H1 (cell line): ENCODE results near the gene TP53BP1. TPM values are rescaled to one million over a fixed set of nuclear protein-coding genes. Genes with fewer than 3 reads are reported as not detected.

Experiments used
- CTCF ChIA-PET: fragments of 300-600 bp; sonication (Branson Sonifier 250); formaldehyde crosslinking; loops from one replicate; lab custom pipeline; 2021; ENCODE audit not compliant: partially characterized antibody; lab: Charles Lee
- POLR2A ChIA-PET: fragments of 300-600 bp; sonication (Branson Sonifier 250); formaldehyde crosslinking; loops from one replicate; lab custom pipeline; 2021; ENCODE audit warnings: inconsistent platforms; ENCODE audit not compliant: partially characterized antibody; lab: Charles Lee
- DNase-seq, 2 experiments: peaks; one replicate each; pipeline versions ENCODE4 v3.0.0 to v3.0.0-alpha.2; 2010 to 2022; ENCODE audit warnings: low spot score in 2 of 2, low read depth in 1 of 2, mixed read lengths in 1 of 2
- FAIRE-seq: peaks from 2 replicates; lab custom pipeline; 2011; peaks lifted over from hg19 to GRCh38; lab: Jason Lieb, UNC
- H2AFZ ChIP-seq: 2 replicates; pipeline ENCODE4 v1.8.1; 2012; ENCODE audit warnings: low read length, inconsistent platforms
- H2AK5ac ChIP-seq: 2 replicates; pipeline ENCODE4 v1.6.1; 2013; ENCODE audit warnings: low read depth, low read length
- H2BK120ac ChIP-seq: replicated peaks from 2 replicates; pipeline ENCODE3; 2013; ENCODE audit warnings: low read depth, low read length, inconsistent platforms
- H2BK12ac ChIP-seq: 2 replicates; pipeline ENCODE4 v1.6.1; 2013; ENCODE audit warnings: low read depth, low read length
- H2BK15ac ChIP-seq: 2 replicates; pipeline ENCODE4 v1.6.1; 2013; ENCODE audit warnings: low read length
- H2BK20ac ChIP-seq: 2 replicates; pipeline ENCODE4 v1.6.1; 2013; ENCODE audit warnings: low read length
- H2BK5ac ChIP-seq: 2 replicates; pipeline ENCODE4 v1.6.1; 2013; ENCODE audit warnings: low read depth, low read length
- H3K14ac ChIP-seq: 2 replicates; pipeline ENCODE4 v1.6.1; 2013; ENCODE audit warnings: inconsistent platforms; ENCODE audit not compliant: insufficient read length
- H3K18ac ChIP-seq: 2 replicates; pipeline ENCODE4 v1.6.1; 2013; ENCODE audit warnings: low read length; ENCODE audit errors: extremely low read depth
- H3K23ac ChIP-seq: 2 replicates; pipeline ENCODE4 v1.6.1; 2013; ENCODE audit warnings: inconsistent platforms; ENCODE audit not compliant: insufficient read length
- H3K23me2 ChIP-seq: 2 replicates; pipeline ENCODE4 v1.6.1; 2013; ENCODE audit warnings: low read depth, low read length
- H3K27ac ChIP-seq: 2 replicates; pipeline ENCODE4 v1.6.1; 2011; ENCODE audit warnings: low read depth, low read length, inconsistent platforms
- H3K27me3 ChIP-seq, 4 experiments: replicated peaks in 1 of 4; 1 replicate in 1 of 4; 2 replicates in 3 of 4; pipeline versions ENCODE4 v1.6.1 to v1.8.1; 2011 to 2013; ENCODE audit warnings: low read length in 3 of 4, mild to moderate bottlenecking in 3 of 4, inconsistent platforms in 2 of 4, mixed read lengths in 2 of 4, moderate library complexity in 1 of 4; ENCODE audit not compliant: control insufficient read depth in 3 of 4, insufficient read depth in 3 of 4; ENCODE audit errors: extremely low read depth in 1 of 4
- H3K36me3 ChIP-seq, 4 experiments: 2 replicates each; pipeline versions ENCODE4 v1.6.1 to v1.8.1; 2011 to 2013; ENCODE audit warnings: mild to moderate bottlenecking in 4 of 4, low read length in 3 of 4, moderate library complexity in 2 of 4, control low read depth in 1 of 4, inconsistent platforms in 1 of 4; ENCODE audit not compliant: insufficient read depth in 4 of 4, control insufficient read depth in 2 of 4
- H3K4ac ChIP-seq: replicated peaks from 2 replicates; pipeline ENCODE3; 2013; ENCODE audit warnings: low read length, low read depth, mixed read lengths, inconsistent platforms; ENCODE audit not compliant: insufficient read length
- H3K4me1 ChIP-seq, 4 experiments: replicated peaks in 1 of 4; 1 replicate in 1 of 4; 2 replicates in 3 of 4; pipeline versions ENCODE4 v1.6.1 to v1.8.1; 2011 to 2013; ENCODE audit warnings: low read length in 3 of 4, inconsistent platforms in 2 of 4, mixed read lengths in 1 of 4; ENCODE audit not compliant: insufficient read depth in 4 of 4, control insufficient read depth in 3 of 4
- H3K4me2 ChIP-seq, 2 experiments: 2 replicates each; pipeline versions ENCODE4 v1.6.1 to v1.8.1; 2011 to 2013; ENCODE audit warnings: low read depth in 2 of 2, low read length in 2 of 2, control low read depth in 1 of 2, inconsistent platforms in 1 of 2, mild to moderate bottlenecking in 1 of 2; ENCODE audit not compliant: insufficient read depth in 1 of 2
- H3K4me3 ChIP-seq, 4 experiments: fragments of 200-600, 300-600 bp in 1 of 4; sonication (generic), shearing (Covaris generic), sonication (Bioruptor Twin) in 1 of 4; 2 replicates each; pipeline versions ENCODE4 v1.5.1 to v1.8.1; 2011 to 2016; ENCODE audit warnings: low read length in 4 of 4, low read depth in 3 of 4, control low read depth in 2 of 4, inconsistent platforms in 2 of 4, mild to moderate bottlenecking in 2 of 4, mixed read lengths in 1 of 4, moderate library complexity in 1 of 4; ENCODE audit not compliant: insufficient read depth in 2 of 4; ENCODE audit errors: extremely low read depth in 1 of 4
- H3K56ac ChIP-seq: replicated peaks from 2 replicates; pipeline ENCODE3; 2013; ENCODE audit warnings: low read depth, mild to moderate bottlenecking, mixed read lengths, low read length, inconsistent platforms; ENCODE audit not compliant: insufficient read length
- H3K79me1 ChIP-seq: 2 replicates; pipeline ENCODE4 v1.6.1; 2013; ENCODE audit warnings: low read depth, low read length, control low read depth
- H3K79me2 ChIP-seq, 2 experiments: 2 replicates each; pipeline versions ENCODE4 v1.6.1 to v1.8.1; 2012 to 2013; ENCODE audit warnings: low read length in 2 of 2, mild to moderate bottlenecking in 2 of 2, inconsistent platforms in 1 of 2; ENCODE audit not compliant: insufficient read depth in 2 of 2, control insufficient read depth in 1 of 2
- H3K9ac ChIP-seq, 4 experiments: replicated peaks in 1 of 4; 1 replicate in 1 of 4; 2 replicates in 3 of 4; pipeline versions ENCODE4 v1.6.1 to v1.8.1; 2011 to 2013; ENCODE audit warnings: low read depth in 3 of 4, low read length in 3 of 4, control low read depth in 2 of 4, mild to moderate bottlenecking in 2 of 4, moderate library complexity in 2 of 4, inconsistent platforms in 1 of 4; ENCODE audit errors: extremely low read depth in 1 of 4
- H3K9me3 ChIP-seq, 2 experiments: 2 replicates each; pipeline versions ENCODE4 v1.6.1 to v1.8.1; 2012 to 2013; ENCODE audit warnings: mild to moderate bottlenecking in 2 of 2, moderate library complexity in 2 of 2, control low read depth in 1 of 2, inconsistent platforms in 1 of 2, low read depth in 1 of 2, low read length in 1 of 2, mixed read lengths in 1 of 2; ENCODE audit not compliant: insufficient read depth in 2 of 2
- H4K20me1 ChIP-seq, 2 experiments: replicated peaks in 1 of 2; 2 replicates each; pipeline versions ENCODE3 to v1.8.1; 2011 to 2013; ENCODE audit warnings: inconsistent platforms in 2 of 2, low read length in 2 of 2, mild to moderate bottlenecking in 1 of 2; ENCODE audit not compliant: insufficient read depth in 2 of 2, control insufficient read depth in 1 of 2
- H4K5ac ChIP-seq: 2 replicates; pipeline ENCODE4 v1.6.1; 2013; ENCODE audit warnings: low read length, low read depth, mixed read lengths, inconsistent platforms; ENCODE audit not compliant: insufficient read length
- H4K8ac ChIP-seq: 2 replicates; pipeline ENCODE4 v1.8.0; 2013; ENCODE audit warnings: mild to moderate bottlenecking, moderate library complexity, low read length, inconsistent platforms; ENCODE audit not compliant: insufficient read depth; ENCODE audit errors: extremely low read depth
- H4K91ac ChIP-seq: replicated peaks from 2 replicates; pipeline ENCODE3; 2013; ENCODE audit warnings: low read length, mixed read lengths, inconsistent platforms; ENCODE audit not compliant: insufficient read length
- ASH2L ChIP-seq: fragments of 200-600, 300-600 bp; sonication (generic); IDR thresholded peaks from one replicate; pipeline ENCODE4 v1.7.1; 2017; ENCODE audit warnings: low read length
- ATF2 ChIP-seq: IDR thresholded peaks from 2 replicates; pipeline ENCODE4 v1.6.1; 2012; ENCODE audit warnings: low read length, inconsistent platforms
- CBX5 ChIP-seq: fragments of 300-800, 300-1000 bp; sonication (generic); IDR thresholded peaks from 2 replicates; pipeline ENCODE4 v1.7.1; 2016; ENCODE audit warnings: antibody characterized with exemption, low read length, low read depth
- CBX8 ChIP-seq: fragments of 300-800, 300-1000 bp; sonication (generic); IDR thresholded peaks from 2 replicates; pipeline ENCODE4 v1.7.1; 2016; ENCODE audit warnings: low read depth, low read length, borderline replicate concordance
- EP300 ChIP-seq, 2 experiments: IDR thresholded peaks; 1 replicate in 1 of 2; 2 replicates in 1 of 2; pipeline ENCODE4 v1.6.1; 2011 to 2012; ENCODE audit warnings: low read depth in 2 of 2, low read length in 2 of 2, mild to moderate bottlenecking in 2 of 2, borderline replicate concordance in 1 of 2, inconsistent platforms in 1 of 2, moderate library complexity in 1 of 2
- KDM5A ChIP-seq: fragments of 200-600 bp; IDR thresholded peaks from 2 replicates; pipeline ENCODE4 v1.7.1; 2012; ENCODE audit warnings: mild to moderate bottlenecking, low read length, inconsistent platforms, mixed read lengths
- POU5F1 ChIP-seq: IDR thresholded peaks from 2 replicates; pipeline ENCODE4 v1.6.1; 2011; ENCODE audit warnings: low read depth, mild to moderate bottlenecking, low read length, moderate library complexity
- RBBP5 ChIP-seq: IDR thresholded peaks from 2 replicates; pipeline ENCODE4 v1.7.1; 2012; ENCODE audit warnings: low read depth, mild to moderate bottlenecking, inconsistent platforms, low read length, moderate library complexity, borderline replicate concordance
- RNF2 ChIP-seq: fragments of 200-900, 300-1000 bp; sonication (generic); IDR thresholded peaks from 2 replicates; pipeline ENCODE4 v1.7.1; 2016; ENCODE audit warnings: borderline replicate concordance, low read depth, mild to moderate bottlenecking, antibody characterized with exemption, low read length; ENCODE audit not compliant: poor library complexity, severe bottlenecking; ENCODE audit errors: missing control alignments
- SIX5 ChIP-seq: IDR thresholded peaks from 2 replicates; pipeline ENCODE4 v1.6.1; 2011; ENCODE audit warnings: mild to moderate bottlenecking, low read depth, low read length
- SP4 ChIP-seq: IDR thresholded peaks from 2 replicates; pipeline ENCODE4 v1.6.1; 2012; ENCODE audit warnings: low read length, inconsistent platforms
- TEAD4 ChIP-seq: IDR thresholded peaks from 2 replicates; pipeline ENCODE4 v1.6.1; 2012; ENCODE audit warnings: low read depth, low read length, inconsistent platforms, mixed read lengths
- WGBS, 2 experiments: shearing (Covaris generic) in 1 of 2; methylation state at CpG; one replicate each; pipeline versions ENCODE4 v1.1.6 to v1.1.7; 2013 to 2015; ENCODE audit warnings: low lambda C conversion rate in 2 of 2, mixed read lengths in 2 of 2, inconsistent platforms in 1 of 2, low coverage in 1 of 2, missing lambda C conversion rate in 1 of 2; ENCODE audit not compliant: insufficient replicate concordance in 2 of 2, insufficient coverage in 1 of 2, insufficient read length in 1 of 2; ENCODE audit errors: extremely low coverage in 1 of 2, missing lambda C conversion rate in 1 of 2; 5-methylcytosine and 5-hydroxymethylcytosine counted together
- polyA plus RNA-seq, 7 experiments: library from polyadenylated mRNA; depleted of rRNA in 3 of 7; stranded (reverse) in 5 of 7; unstranded in 2 of 7; fragments of >200 nt in 5 of 7; fragments of 200-250 nt in 2 of 7; gene quantifications; 1 replicate in 5 of 7; 2 replicates in 1 of 7; 4 replicates in 1 of 7; pipeline versions ENCODE4 v1.2.1 to v1.2.3, GENCODE V29; 2011 to 2013; ENCODE audit warnings: missing spikeins in 2 of 7, mixed read lengths in 2 of 7
- total RNA-seq: library from RNA; stranded (reverse); fragmentation: NEBNext Ultra II Directional; extraction: Animal tissue kit (Norgen Biotek cat#: 25700); gene quantifications from 2 replicates; pipeline ENCODE4 v1.2.1, GENCODE V29; 2021

The TP53BP1 gene
- total and polyA plus RNA-seq, 2 of the 8 experiments (the other 6 are each of a cell fraction or from before 2014, with no cell fraction given): 34.1 to 63.6 TPM

DNA sequence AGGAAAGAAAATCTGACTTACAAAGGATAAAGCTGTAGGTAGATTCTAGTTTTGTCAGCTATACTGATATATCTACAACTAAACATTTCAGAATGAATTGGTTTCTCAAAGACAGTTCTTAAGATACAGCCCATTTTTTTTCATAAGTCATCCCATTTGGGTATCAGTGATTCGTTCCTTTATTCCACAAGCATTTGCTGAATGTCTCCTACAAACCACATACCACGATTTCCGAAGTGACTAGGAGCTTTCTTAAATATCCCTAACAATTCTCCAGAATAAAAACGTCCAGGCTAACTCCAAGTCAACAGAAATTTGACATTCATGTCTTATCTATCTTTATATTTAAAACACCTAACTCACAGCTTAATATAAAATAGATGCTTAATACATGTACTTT lies 59.8 kb downstream of the TP53BP1 start:
- 87% methylated on average over 4 of the region's 4 CpGs; no CpG with 5 or more reads in 1 of the 2 experiments for WGBS, 2 experiments
- Histone ChIP-seq H2AFZ (no peak overlapping the region), H4K5ac (no peak overlapping the region), H3K36me3 (peaks cover 12 to 72% (median 46%) of the 10 kb centered on the region in 4 experiments), H2BK20ac (no peak overlapping the region), H3K4me3 (no peak overlapping the region), H3K23me2 (no peaks in the 10 kb centered on the region), H4K20me1 (peaks cover 3 to 4% of the 10 kb centered on the region in 2 experiments), H3K14ac (no peak overlapping the region), H3K9me3 (no peaks in the 10 kb centered on the region), H3K4me1 (no peaks in the 10 kb centered on the region), H3K27ac (no peak overlapping the region), H3K4me2 (no peak overlapping the region), H3K18ac (no peak overlapping the region), H3K79me2 (no peaks in the 10 kb centered on the region), H2BK120ac (no peak overlapping the region), H3K79me1 (no peaks in the 10 kb centered on the region), H2BK5ac (no peak overlapping the region), H4K91ac (no peak overlapping the region), H3K23ac (no peak overlapping the region), H2AK5ac (no peak overlapping the region), H4K8ac (no peak overlapping the region), H3K9ac (no peak overlapping the region), H3K27me3 (no peaks in the 10 kb centered on the region), H2BK12ac (no peak overlapping the region), H2BK15ac (no peak overlapping the region), H3K4ac (no peak overlapping the region), H3K56ac (no peak overlapping the region)
- no peak for DNase-seq
- CTCF ChIA-PET: interaction anchor here (1.0 to 1.5 kb wide), 5 partner anchors 11 to 81 kb away, joined by 3 to 7 read pairs (median 3); no protein-coding TSS in a partner anchor
- POLR2A ChIA-PET: interaction anchor here (1.3 kb wide), 1 partner anchor 13 kb away, joined by 3 read pairs; no protein-coding TSS in a partner anchor
- FAIRE-seq: no peak
- TF ChIP-seq TEAD4 (no peak), CBX5 (no peak), ATF2 (no peak), EP300 (IDR thresholded peaks at IDR 0.05; ENCODE audit: borderline replicate concordance in 1 of 2, low read depth in 2 of 2, low read length in 2 of 2) (no peak), RNF2 (no peak), KDM5A (no peak), SIX5 (no peak), SP4 (no peak), RBBP5 (no peak), ASH2L (no peak), CBX8 (no peak), POU5F1 (no peak)
